Epithelial cell of prostate (primary cell): Measurements from ENCODE around the gene TENT4B.
"Not testable (repeated sequence)": the region's sequence is repeated elsewhere in the genome, so short reads cannot be mapped to it uniquely, and the experiment has no call there.

Source experiments
- DNase-seq: peaks from one replicate; pipeline ENCODE4 v3.0.0-alpha.2; 2011; ENCODE audit warnings: low read depth, low spot score
- H3K27ac ChIP-seq: fragments of 450-650 bp; 2 replicates; pipeline ENCODE4 v1.5.1; 2017; ENCODE audit warnings: mild to moderate bottlenecking

The TENT4B gene

GRCh38 chr16:50227120-50227519, 74.0 kb downstream of the TENT4B start:
- no peak overlapping the region for H3K27ac ChIP-seq
- DNase-seq = no peak

- no peak for DNase-seq
- no peak overlapping the region for H3K27ac ChIP-seq
Observed at GRCh38 chr16:50227665-50228064, 74.6 kb downstream of the TENT4B start.

- H3K27ac ChIP-seq = no peak overlapping the region
- no peak for DNase-seq
Observed at GRCh38 chr16:50228364-50228868, 75.3 kb downstream of the TENT4B start.

GRCh38 chr16:50229149-50229726, 76.1 kb downstream of the TENT4B start:
- DNase-seq = no peak
- no peak overlapping the region for H3K27ac ChIP-seq

- DNase-seq = no peak
Observed at GRCh38 chr16:50234771-50235556, 81.9 kb downstream of the TENT4B start.

GRCh38 chr16:50235581-50235980, 82.5 kb downstream of the TENT4B start:
- DNase-seq = no peak
- H3K27ac ChIP-seq = no peak overlapping the region

More at GRCh38 chr16:50234771-50235556, 81.9 kb downstream of the TENT4B start:
- H3K27ac ChIP-seq = peak overlapping the region; percentile 10

- DNase-seq = no peak
- H3K27ac ChIP-seq = no peak overlapping the region
Observed at GRCh38 chr16:50238314-50238713, 85.2 kb downstream of the TENT4B start.

- no peak overlapping the region for H3K27ac ChIP-seq
- DNase-seq = no peak
Observed at GRCh38 chr16:50238868-50239301, 85.8 kb downstream of the TENT4B start.

- H3K27ac ChIP-seq, DNase-seq: not testable (repeated sequence)
Observed at GRCh38 chr16:50243024-50243423, 89.9 kb downstream of the TENT4B start.

- H3K27ac ChIP-seq = peak overlapping the region; percentile 75
- DNase-seq = no peak
Observed at GRCh38 chr16:50244140-50244503, 91.0 kb downstream of the TENT4B start.

- H3K27ac ChIP-seq = peak overlapping the region; percentile 75
- DNase-seq = no peak
Observed at GRCh38 chr16:50244504-50245416, 91.7 kb downstream of the TENT4B start.

- peak overlapping the region; percentile 75 for H3K27ac ChIP-seq
- peak; percentile 49 for DNase-seq
Observed at GRCh38 chr16:50245417-50246298, 92.6 kb downstream of the TENT4B start.

- H3K27ac ChIP-seq = peak overlapping the region; percentile 75
- DNase-seq = no peak
Observed at GRCh38 chr16:50246299-50247122, 93.4 kb downstream of the TENT4B start.

GRCh38 chr16:50247123-50247905, 94.2 kb downstream of the TENT4B start:
- DNase-seq = no peak
- no peak overlapping the region for H3K27ac ChIP-seq

GRCh38 chr16:50247906-50248608, 95.0 kb downstream of the TENT4B start:
- DNase-seq = no peak
- no peak overlapping the region for H3K27ac ChIP-seq

- no peak for DNase-seq
- H3K27ac ChIP-seq = no peak overlapping the region
Observed at GRCh38 chr16:50248845-50249244, 95.7 kb downstream of the TENT4B start.

GRCh38 chr16:50251375-50252081, 98.4 kb downstream of the TENT4B start:
- no peak for DNase-seq
- no peak overlapping the region for H3K27ac ChIP-seq
